CD8-positive, alpha-beta memory T cell (primary cell): ENCODE data around the gene NPTN. TPM values are rescaled to one million over a fixed set of nuclear protein-coding genes. Genes with fewer than 3 reads are reported as not detected.
A peak's percentile ranks its signal among the peaks of the same experiment; 100 is the strongest.
"Not testable (repeated sequence)": the region's sequence is repeated elsewhere in the genome, so short reads cannot be mapped to it uniquely, and the experiment has no call there.

Experiments used
- CTCF ChIA-PET: fragments of 350-600 bp; sonication (Branson Sonifier 250); formaldehyde crosslinking; loops from one replicate; lab custom pipeline; 2021; ENCODE audit warnings: antibody characterized with exemption; lab: Charles Lee
- POLR2A ChIA-PET: fragments of 350-600 bp; sonication (Branson Sonifier 250); formaldehyde crosslinking; loops from one replicate; lab custom pipeline; 2021; ENCODE audit warnings: antibody characterized with exemption; lab: Charles Lee
- DNase-seq, 5 donors: peaks; one replicate each; pipeline versions ENCODE4 v3.0.0 to v3.0.0-alpha.2; 2020 to 2022; ENCODE audit warnings: mixed read lengths in 1 of 5
- H3K27ac ChIP-seq: one replicate; pipeline ENCODE4 v1.7.0; 2013; ENCODE audit warnings: low read depth, mild to moderate bottlenecking, low read length, moderate library complexity
- H3K27me3 ChIP-seq: 2 replicates; pipeline ENCODE4 v1.7.0; 2013; ENCODE audit warnings: low read length, mild to moderate bottlenecking; ENCODE audit not compliant: insufficient read depth, poor library complexity, severe bottlenecking
- H3K36me3 ChIP-seq: 2 replicates; pipeline ENCODE4 v1.7.0; 2013; ENCODE audit warnings: mild to moderate bottlenecking, low read length, moderate library complexity; ENCODE audit not compliant: insufficient read depth
- H3K4me1 ChIP-seq: 2 replicates; pipeline ENCODE4 v1.7.0; 2013; ENCODE audit warnings: mild to moderate bottlenecking, low read length, moderate library complexity; ENCODE audit not compliant: insufficient read depth
- H3K4me3 ChIP-seq: 2 replicates; pipeline ENCODE4 v1.7.0; 2013; ENCODE audit warnings: mild to moderate bottlenecking, low read length
- H3K9me3 ChIP-seq: 2 replicates; pipeline ENCODE4 v1.7.0; 2013; ENCODE audit warnings: mild to moderate bottlenecking, low read length
- H3K27ac Mint-ChIP-seq, 8 donors: one replicate each; pipeline ENCODE4 v1.8.0; 2020 to 2021; ENCODE audit warnings: mixed read lengths in 8 of 8, mild to moderate bottlenecking in 6 of 8, inconsistent platforms in 3 of 8, moderate library complexity in 3 of 8
- H3K27me3 Mint-ChIP-seq, 2 donors: one replicate each; pipeline ENCODE4 v1.8.0; 2020 to 2021; ENCODE audit warnings: mixed read lengths in 2 of 2, mild to moderate bottlenecking in 1 of 2, moderate library complexity in 1 of 2
- H3K36me3 Mint-ChIP-seq, 3 donors: one replicate each; pipeline ENCODE4 v1.8.0; 2020 to 2021; ENCODE audit warnings: mixed read lengths in 3 of 3, inconsistent platforms in 1 of 3, mild to moderate bottlenecking in 1 of 3
- H3K4me1 Mint-ChIP-seq, 3 donors: one replicate each; pipeline ENCODE4 v1.8.0; 2020 to 2021; ENCODE audit warnings: mixed read lengths in 3 of 3, inconsistent platforms in 1 of 3, mild to moderate bottlenecking in 1 of 3
- H3K4me3 Mint-ChIP-seq, 7 donors: one replicate each; pipeline ENCODE4 v1.8.0; 2020 to 2021; ENCODE audit warnings: mixed read lengths in 7 of 7, mild to moderate bottlenecking in 6 of 7, moderate library complexity in 4 of 7, inconsistent platforms in 2 of 7
- H3K9me3 Mint-ChIP-seq, 5 donors: one replicate each; pipeline ENCODE4 v1.8.0; 2020 to 2022; ENCODE audit warnings: mixed read lengths in 5 of 5, mild to moderate bottlenecking in 3 of 5, moderate library complexity in 2 of 5, inconsistent platforms in 1 of 5
- polyA plus RNA-seq: library from polyadenylated mRNA; unstranded; fragments of 300-500 nt; fragmentation: Illumina TruSeq; gene quantifications from one replicate; pipeline ENCODE4 v1.2.3, GENCODE V29; 2021
- total RNA-seq, 2 experiments: library from RNA; stranded (reverse); gene quantifications; one replicate each; pipeline ENCODE4 v1.2.3, GENCODE V29; 2021

NPTN gene
- total and polyA plus RNA-seq, 3 experiments from 2014 or later: 46.1 to 58.5 (median 55.8) TPM

GRCh38 chr15:73567020-73567419 is 66.2 kb downstream of the NPTN start:
- H3K36me3 ChIP-seq: peaks cover 29% of the 10 kb centered on the region
- POLR2A ChIA-PET: no interaction called here

GRCh38 chr15:73564255-73564654 is 68.9 kb downstream of the NPTN start:
- H3K4me1 ChIP-seq: no peaks in the 10 kb centered on the region
- ChIA-PET CTCF (no interaction called here), POLR2A (no interaction called here)
- Mint-ChIP-seq H3K4me3 (no peak overlapping the region), H3K9me3 (no peaks in the 10 kb centered on the region), H3K27me3 (no peaks in the 10 kb centered on the region), H3K27ac (peak overlapping the region in 5 of 8 donors; percentile 22 to 38 (median 31)), H3K36me3 (peaks cover 0 to 86% (median 20%) of the 10 kb centered on the region in 3 donors), H3K4me1 (peaks cover 0 to 4% (median 0%) of the 10 kb centered on the region in 3 donors)
- H3K4me3 ChIP-seq: no peak overlapping the region
- no peak overlapping the region for H3K27ac ChIP-seq
- no peaks in the 10 kb centered on the region for H3K9me3 ChIP-seq
- peaks cover 16% of the 10 kb centered on the region for H3K36me3 ChIP-seq
- no peak for DNase-seq
- H3K27me3 ChIP-seq: no peaks in the 10 kb centered on the region

More at GRCh38 chr15:73567020-73567419, 66.2 kb downstream of the NPTN start:
- Mint-ChIP-seq H3K4me3 (no peak overlapping the region), H3K27ac (peak overlapping the region in 1 of 8 donors; percentile 23), H3K36me3 (peaks cover 7 to 94% (median 27%) of the 10 kb centered on the region in 3 donors), H3K9me3 (no peaks in the 10 kb centered on the region), H3K27me3 (no peaks in the 10 kb centered on the region), H3K4me1 (peaks cover 0 to 4% (median 0%) of the 10 kb centered on the region in 3 donors)
- H3K9me3 ChIP-seq: no peaks in the 10 kb centered on the region
- no peak overlapping the region for H3K27ac ChIP-seq
- no peak overlapping the region for H3K4me3 ChIP-seq
- CTCF ChIA-PET: no interaction called here
- no peaks in the 10 kb centered on the region for H3K27me3 ChIP-seq
- no peaks in the 10 kb centered on the region for H3K4me1 ChIP-seq
- DNase-seq: no peak

GRCh38 chr15:73560501-73561117 is 72.6 kb downstream of the NPTN start:
- Histone ChIP-seq H3K27ac (no peak overlapping the region), H3K4me3 (no peak overlapping the region), H3K4me1 (no peaks in the 10 kb centered on the region), H3K9me3 (no peaks in the 10 kb centered on the region), H3K36me3 (peaks cover 14% of the 10 kb centered on the region), H3K27me3 (no peaks in the 10 kb centered on the region)
- ChIA-PET POLR2A (no interaction called here), CTCF (interaction anchor here (1.2 to 4.8 kb wide), 4 partner anchors 10 to 140 kb away, joined by 3 to 40 read pairs (median 6); partner anchors contain the start of gene NPTN)
- peak in 2 of 5 donors; percentile 16 to 18 for DNase-seq
- Mint-ChIP-seq H3K27ac (no peak overlapping the region), H3K36me3 (peaks cover 0 to 82% (median 24%) of the 10 kb centered on the region in 3 donors), H3K4me3 (no peak overlapping the region), H3K4me1 (peaks cover 0 to 4% (median 0%) of the 10 kb centered on the region in 3 donors), H3K9me3 (no peaks in the 10 kb centered on the region), H3K27me3 (no peaks in the 10 kb centered on the region)

GRCh38 chr15:73558529-73558928 is 74.7 kb downstream of the NPTN start:
- no peak for DNase-seq
- H3K27me3 Mint-ChIP-seq: no peaks in the 10 kb centered on the region
- ChIA-PET POLR2A (no interaction called here), CTCF (interaction anchor here (4.8 kb wide), 1 partner anchor 78 kb away, joined by 40 read pairs; no protein-coding TSS in a partner anchor)
- peaks cover 0 to 62% (median 21%) of the 10 kb centered on the region in 3 donors for H3K36me3 Mint-ChIP-seq
- Histone ChIP-seq H3K9me3 (no peaks in the 10 kb centered on the region), H3K27me3 (no peaks in the 10 kb centered on the region), H3K27ac (no peak overlapping the region), H3K4me1 (no peaks in the 10 kb centered on the region), H3K4me3 (no peak overlapping the region), H3K36me3 (peaks cover 8% of the 10 kb centered on the region)
- H3K4me1 Mint-ChIP-seq: no peaks in the 10 kb centered on the region
- H3K9me3 Mint-ChIP-seq: no peaks in the 10 kb centered on the region
- H3K4me3 Mint-ChIP-seq: no peak overlapping the region
- H3K27ac Mint-ChIP-seq: no peak overlapping the region

GRCh38 chr15:73555080-73555479 is 78.1 kb downstream of the NPTN start:
- H3K4me3 ChIP-seq: no peak overlapping the region
- Mint-ChIP-seq H3K27me3 (no peaks in the 10 kb centered on the region), H3K4me3 (no peak overlapping the region), H3K9me3 (no peaks in the 10 kb centered on the region), H3K27ac (peak overlapping the region in 1 of 8 donors; percentile 5), H3K4me1 (no peaks in the 10 kb centered on the region), H3K36me3 (peaks cover 0 to 38% (median 9%) of the 10 kb centered on the region in 3 donors)
- ChIA-PET POLR2A (no interaction called here), CTCF (no interaction called here)
- DNase-seq: no peak
- H3K27ac ChIP-seq: no peak overlapping the region
- no peaks in the 10 kb centered on the region for H3K36me3 ChIP-seq
- no peaks in the 10 kb centered on the region for H3K27me3 ChIP-seq
- no peaks in the 10 kb centered on the region for H3K4me1 ChIP-seq
- no peaks in the 10 kb centered on the region for H3K9me3 ChIP-seq

- Mint-ChIP-seq H3K27ac (no peak overlapping the region), H3K4me3 (no peak overlapping the region), H3K4me1 (no peaks in the 10 kb centered on the region), H3K9me3 (no peaks in the 10 kb centered on the region), H3K36me3 (peaks cover 0 to 1% (median 0%) of the 10 kb centered on the region in 3 donors), H3K27me3 (peaks cover 0 to under 1% of the 10 kb centered on the region in 2 donors)
- Histone ChIP-seq H3K9me3 (no peaks in the 10 kb centered on the region), H3K27ac (no peak overlapping the region), H3K27me3 (no peaks in the 10 kb centered on the region), H3K4me3 (no peak overlapping the region), H3K36me3 (no peaks in the 10 kb centered on the region), H3K4me1 (no peaks in the 10 kb centered on the region)
- ChIA-PET CTCF (no interaction called here), POLR2A (no interaction called here)
- no peak for DNase-seq
Observed at GRCh38 chr15:73550190-73550589, 83.0 kb downstream of the NPTN start.

- H3K27me3 Mint-ChIP-seq, H3K36me3 Mint-ChIP-seq, DNase-seq, H3K4me1 ChIP-seq, H3K4me3 Mint-ChIP-seq, H3K27ac ChIP-seq, H3K4me1 Mint-ChIP-seq, H3K4me3 ChIP-seq, CTCF ChIA-PET, H3K9me3 ChIP-seq, H3K36me3 ChIP-seq, H3K27me3 ChIP-seq, H3K9me3 Mint-ChIP-seq: not testable (repeated sequence)
- H3K27ac Mint-ChIP-seq: peak overlapping the region in 1 of 8 donors; percentile 58
- POLR2A ChIA-PET: interaction anchor here (0.6 kb wide), 1 partner anchor 375 kb away, joined by 3 read pairs; no protein-coding TSS in a partner anchor
Observed at GRCh38 chr15:73548925-73549324, 84.3 kb downstream of the NPTN start.

GRCh38 chr15:73541479-73541878 is 91.7 kb downstream of the NPTN start:
- no peak overlapping the region for H3K4me3 ChIP-seq
- no peak for DNase-seq
- no peaks in the 10 kb centered on the region for H3K27me3 ChIP-seq
- no peaks in the 10 kb centered on the region for H3K4me1 ChIP-seq
- H3K36me3 ChIP-seq: no peaks in the 10 kb centered on the region
- Mint-ChIP-seq H3K36me3 (peaks cover 0 to 6% (median 3%) of the 10 kb centered on the region in 3 donors), H3K4me1 (no peaks in the 10 kb centered on the region), H3K4me3 (no peak overlapping the region), H3K9me3 (peaks cover 0 to 2% (median 0%) of the 10 kb centered on the region in 5 donors), H3K27me3 (peaks cover 3 to 4% of the 10 kb centered on the region in 2 donors), H3K27ac (no peak overlapping the region)
- no peaks in the 10 kb centered on the region for H3K9me3 ChIP-seq
- ChIA-PET CTCF (no interaction called here), POLR2A (no interaction called here)
- H3K27ac ChIP-seq: no peak overlapping the region
